ENCODE data around the gene SMG5.
A peak's percentile ranks its signal among the peaks of the same experiment; 100 is the strongest.
"Not testable (repeated sequence)": the region's sequence is repeated elsewhere in the genome, so short reads cannot be mapped to it uniquely, and the experiment has no call there.

SMG5 gene, protein sequence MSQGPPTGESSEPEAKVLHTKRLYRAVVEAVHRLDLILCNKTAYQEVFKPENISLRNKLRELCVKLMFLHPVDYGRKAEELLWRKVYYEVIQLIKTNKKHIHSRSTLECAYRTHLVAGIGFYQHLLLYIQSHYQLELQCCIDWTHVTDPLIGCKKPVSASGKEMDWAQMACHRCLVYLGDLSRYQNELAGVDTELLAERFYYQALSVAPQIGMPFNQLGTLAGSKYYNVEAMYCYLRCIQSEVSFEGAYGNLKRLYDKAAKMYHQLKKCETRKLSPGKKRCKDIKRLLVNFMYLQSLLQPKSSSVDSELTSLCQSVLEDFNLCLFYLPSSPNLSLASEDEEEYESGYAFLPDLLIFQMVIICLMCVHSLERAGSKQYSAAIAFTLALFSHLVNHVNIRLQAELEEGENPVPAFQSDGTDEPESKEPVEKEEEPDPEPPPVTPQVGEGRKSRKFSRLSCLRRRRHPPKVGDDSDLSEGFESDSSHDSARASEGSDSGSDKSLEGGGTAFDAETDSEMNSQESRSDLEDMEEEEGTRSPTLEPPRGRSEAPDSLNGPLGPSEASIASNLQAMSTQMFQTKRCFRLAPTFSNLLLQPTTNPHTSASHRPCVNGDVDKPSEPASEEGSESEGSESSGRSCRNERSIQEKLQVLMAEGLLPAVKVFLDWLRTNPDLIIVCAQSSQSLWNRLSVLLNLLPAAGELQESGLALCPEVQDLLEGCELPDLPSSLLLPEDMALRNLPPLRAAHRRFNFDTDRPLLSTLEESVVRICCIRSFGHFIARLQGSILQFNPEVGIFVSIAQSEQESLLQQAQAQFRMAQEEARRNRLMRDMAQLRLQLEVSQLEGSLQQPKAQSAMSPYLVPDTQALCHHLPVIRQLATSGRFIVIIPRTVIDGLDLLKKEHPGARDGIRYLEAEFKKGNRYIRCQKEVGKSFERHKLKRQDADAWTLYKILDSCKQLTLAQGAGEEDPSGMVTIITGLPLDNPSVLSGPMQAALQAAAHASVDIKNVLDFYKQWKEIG

DNA sequence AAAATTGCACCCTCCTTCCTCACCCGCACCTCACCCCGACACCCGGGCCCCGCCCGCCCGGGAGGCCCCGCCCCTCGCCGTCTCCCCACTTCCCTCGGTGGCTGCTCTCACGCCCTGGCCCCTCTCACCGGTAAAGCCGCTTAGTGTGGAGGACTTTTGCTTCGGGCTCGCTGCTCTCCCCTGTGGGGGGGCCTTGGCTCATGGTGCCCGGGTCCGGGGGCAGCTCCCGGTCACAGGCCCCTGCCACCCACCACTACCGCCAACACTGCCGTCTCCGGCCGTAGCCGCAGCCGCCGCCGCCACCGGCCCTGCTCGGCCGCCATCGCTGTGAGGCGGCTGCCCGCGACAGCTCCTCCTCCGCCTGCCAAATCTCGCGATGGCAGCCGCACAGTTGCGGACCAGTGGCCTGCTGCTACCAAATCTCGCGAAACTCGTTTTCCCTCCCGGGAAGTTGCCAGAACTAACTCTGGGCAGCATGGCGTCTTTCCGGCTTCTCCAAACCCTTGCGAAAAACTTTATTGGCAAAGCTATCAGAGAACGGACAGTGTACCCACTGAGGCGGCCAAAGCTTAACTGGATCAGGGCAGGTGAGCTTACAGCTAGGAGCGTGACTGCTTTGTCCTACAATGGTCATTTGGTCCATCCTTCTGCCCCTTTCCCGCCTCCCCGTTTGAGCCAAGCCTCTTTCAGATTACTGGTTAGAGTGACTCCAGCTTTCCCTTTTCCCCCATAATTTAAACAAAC, at the start of gene SMG5:
Gene SMG5, minus strand, starts transcription at position 347 of the 744 bp plus-strand sequence. Its CDS starts 145 bp downstream, at position 202.
- peak; percentile 95 for DNase-seq (ENCODE audit: low spot score)

DNA sequence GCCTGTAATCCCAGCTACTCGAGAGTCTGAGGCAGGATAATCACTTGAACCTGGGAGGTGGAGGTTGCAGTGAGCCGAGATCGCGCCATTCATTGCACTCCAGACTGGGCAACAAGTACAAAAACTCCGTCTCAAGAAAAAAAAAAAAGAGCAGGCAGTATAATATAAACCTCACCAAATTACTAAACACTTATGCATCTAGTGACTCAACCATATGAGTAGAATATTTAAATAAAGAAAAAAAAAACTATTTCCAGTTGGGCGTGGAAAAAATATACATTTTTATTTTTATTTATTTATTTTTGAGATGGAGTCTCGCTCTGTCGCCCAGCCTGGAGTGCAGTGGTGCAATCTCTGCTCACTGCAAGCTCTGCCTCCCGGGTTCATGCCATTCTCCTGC, 40.6 kb upstream of the SMG5 start:
- DNase-seq (ENCODE audit: low spot score) = not testable (repeated sequence)

DNA sequence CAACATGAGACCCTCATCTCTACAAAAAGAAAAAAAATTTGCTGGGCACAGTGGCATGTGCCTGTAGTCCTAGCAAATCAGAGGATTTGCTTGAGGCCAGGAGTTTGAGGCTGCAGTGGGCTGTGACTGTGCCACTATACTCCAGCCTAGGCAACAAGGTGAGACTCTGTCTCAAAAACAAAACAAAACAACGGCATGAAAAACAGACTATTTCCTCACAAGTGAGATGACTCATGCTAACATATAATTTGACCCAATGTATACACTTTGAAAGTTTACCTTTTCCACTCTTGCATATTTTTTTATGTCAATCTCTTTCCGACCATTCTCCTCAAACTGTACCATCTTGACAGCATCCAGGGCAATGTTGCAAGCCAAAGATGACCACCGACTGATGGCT, 37.9 kb upstream of the SMG5 start:
- DNase-seq (ENCODE audit: low spot score) = no peak

DNA sequence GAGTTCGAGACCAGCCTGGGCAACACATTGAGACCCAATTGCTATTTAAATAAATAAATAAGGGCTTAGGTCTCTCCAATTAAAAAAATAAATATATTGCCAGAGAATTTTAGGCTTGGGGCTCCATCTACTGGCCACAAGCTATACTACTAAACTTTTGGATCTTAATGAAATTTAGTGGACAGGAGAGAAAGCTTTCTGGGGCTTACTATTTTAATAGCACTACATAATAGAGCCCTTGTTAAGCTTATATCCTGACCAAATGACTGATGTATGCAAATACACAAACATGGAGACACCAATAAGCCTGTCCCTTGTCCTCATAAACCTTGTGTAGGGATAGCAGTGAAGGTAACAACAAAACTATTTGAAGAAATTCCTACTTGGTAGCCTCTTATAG, 37.0 kb upstream of the SMG5 start:
- no peak for DNase-seq (ENCODE audit: low spot score)

DNA sequence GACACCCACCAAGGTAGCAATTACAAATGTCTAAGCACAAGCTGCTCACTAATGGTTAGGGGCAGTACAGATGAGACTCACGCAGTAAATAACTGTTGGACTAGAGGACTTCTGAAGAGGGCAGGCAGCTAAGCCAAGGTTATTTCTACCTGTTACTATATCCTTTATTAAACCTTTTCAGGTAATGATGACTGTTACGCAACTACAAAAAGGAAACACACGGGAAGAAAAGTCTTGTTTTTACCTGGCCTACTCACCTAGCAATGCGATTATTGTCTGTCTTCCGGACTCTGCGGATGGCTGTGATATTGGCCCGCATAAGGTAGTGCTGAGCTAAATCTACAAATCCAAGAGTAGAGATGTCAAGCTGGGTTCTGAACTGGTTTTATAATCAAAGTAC, 34.3 kb upstream of the SMG5 start:
- DNase-seq (ENCODE audit: low spot score) = no peak

DNA sequence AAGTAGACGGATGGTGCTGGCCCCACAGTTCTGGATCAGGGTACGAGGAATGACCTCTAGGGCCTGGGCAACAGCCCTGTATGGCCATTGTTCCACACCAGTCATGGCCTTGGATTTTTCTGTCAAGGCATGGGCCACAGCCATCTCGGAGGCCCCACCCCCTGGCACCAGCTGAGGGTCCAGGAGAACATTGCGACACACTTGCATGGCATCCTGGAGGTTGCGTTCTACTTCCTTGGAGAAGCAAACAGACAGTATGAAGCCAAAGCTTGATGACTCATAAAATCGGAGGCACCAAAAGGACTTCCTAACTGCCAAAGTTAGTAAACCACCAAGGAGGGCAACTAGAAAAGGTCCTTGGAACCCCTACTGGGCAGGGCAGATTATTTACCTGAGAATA, 28.3 kb upstream of the SMG5 start:
- DNase-seq (ENCODE audit: low spot score) = no peak

DNA sequence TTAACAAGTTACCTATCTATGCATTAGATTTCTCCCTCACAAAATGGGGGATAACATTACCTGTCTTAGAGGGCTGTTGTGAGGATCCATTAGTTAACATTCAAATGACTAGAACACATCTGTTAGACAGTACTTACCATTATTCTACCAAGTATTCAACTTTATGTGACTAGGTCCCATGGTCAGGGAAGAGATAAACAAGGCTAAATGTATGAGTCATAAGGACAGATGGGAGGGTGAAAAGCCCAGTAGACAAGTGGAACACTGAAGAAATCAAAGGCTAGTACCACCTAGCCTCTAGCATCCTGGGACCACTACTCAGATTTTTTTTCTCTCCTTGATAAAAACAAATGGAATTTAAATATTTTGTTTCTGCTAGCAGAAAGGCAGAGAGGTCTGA, 25.5 kb upstream of the SMG5 start:
- DNase-seq (ENCODE audit: low spot score) = no peak

DNA sequence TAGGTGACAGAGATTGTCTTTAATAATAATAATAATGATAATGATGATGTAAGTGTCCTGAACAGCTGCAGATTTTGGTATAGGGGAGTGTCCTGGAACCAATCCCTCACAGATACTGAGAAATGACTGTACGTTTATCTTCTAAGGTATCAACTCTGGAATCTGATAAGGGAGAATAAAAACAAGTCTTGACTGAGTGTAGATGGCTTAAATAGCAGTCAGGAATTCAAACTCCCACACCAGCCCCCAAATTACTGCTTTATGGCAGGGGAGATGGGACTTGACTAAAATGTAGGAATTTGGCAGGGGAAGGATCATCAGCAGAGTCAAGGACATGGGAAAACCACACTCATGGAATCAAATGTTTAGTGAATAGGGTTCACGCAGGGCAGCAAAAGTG, 22.6 kb upstream of the SMG5 start:
- DNase-seq (ENCODE audit: low spot score) = no peak

DNA sequence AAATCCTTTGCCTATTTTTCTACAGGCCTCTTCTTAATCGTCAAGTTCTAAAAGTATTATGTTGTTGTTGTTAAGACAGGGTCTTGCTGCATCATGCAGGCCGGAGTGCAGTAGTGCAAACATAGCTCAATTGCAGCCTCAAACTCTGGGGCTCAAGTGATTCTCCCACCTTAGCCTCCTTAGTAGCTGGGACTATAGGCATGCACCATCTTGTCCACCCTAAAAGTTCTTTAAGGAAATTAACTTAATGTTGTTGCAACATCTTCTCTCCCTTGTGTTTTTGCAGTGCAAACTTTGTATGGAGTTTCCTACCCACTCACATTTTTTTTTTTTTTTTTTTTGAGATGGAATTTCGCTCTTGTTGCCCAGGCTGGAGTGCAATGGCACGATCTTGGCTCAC, 20.6 kb upstream of the SMG5 start:
- no peak for DNase-seq (ENCODE audit: low spot score)

DNA sequence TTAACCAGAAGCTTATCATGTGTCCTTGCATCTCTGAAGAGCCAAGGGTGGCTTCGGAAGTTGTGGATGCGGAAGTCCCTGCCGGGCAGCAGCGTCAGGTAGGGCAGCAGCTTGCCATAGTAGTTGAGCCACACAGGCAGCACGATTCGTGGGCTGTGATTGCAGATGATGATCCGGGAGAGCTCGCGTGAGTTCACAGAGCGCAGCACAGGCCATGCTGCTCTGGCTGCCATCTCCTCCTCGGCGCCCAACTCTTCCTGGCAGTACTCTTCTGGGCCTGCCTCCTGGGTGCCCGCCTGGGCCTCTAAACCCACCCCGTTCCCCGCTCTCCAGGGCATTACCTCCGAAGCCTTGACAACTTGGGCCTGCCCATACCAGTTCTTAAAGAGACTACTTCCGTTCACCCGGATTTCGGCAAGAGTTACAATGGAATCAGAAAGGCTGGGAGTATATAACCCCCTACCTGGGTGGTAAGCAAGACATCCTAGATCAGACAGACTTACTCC, 16.3 kb upstream of the SMG5 start, which contains the start of gene VHLL:
Gene VHLL, minus strand, starts transcription at position 456 of the 506 bp plus-strand sequence. Its CDS starts 118 bp downstream, at position 338.
- DNase-seq (ENCODE audit: low spot score) = no peak

DNA sequence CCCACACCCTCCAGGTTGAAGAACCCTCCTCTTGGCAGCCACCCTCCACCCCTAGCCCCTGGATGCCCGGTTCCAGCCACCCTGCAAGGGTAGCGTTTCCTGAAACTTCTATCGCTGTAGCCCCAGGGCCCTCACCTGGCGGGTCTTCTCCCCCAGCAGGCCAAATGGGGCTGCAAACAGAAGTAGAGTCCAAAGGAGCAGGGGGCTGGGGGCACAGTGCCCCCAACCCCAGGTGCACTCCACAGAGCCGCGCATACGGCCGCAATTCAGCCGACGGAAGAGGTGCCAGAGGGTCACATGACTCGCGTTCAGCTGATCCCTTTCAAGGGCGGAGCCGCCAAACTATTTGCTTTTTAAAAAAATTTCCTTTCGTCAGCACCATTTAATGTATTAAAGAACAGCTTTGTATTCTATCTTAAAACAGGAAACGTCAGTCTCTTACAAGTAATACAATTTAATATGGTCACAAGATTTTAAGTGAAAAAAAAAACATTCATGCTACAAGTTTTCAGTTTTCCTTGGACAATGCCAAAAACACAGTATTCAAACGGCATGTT, 12.8 kb upstream of the SMG5 start, which contains the start of gene GLMP:
Gene GLMP, minus strand, starts transcription at position 289 of the 557 bp plus-strand sequence. Its CDS starts 34 bp downstream, at position 255.
- DNase-seq (ENCODE audit: low spot score) = peak; percentile 72

DNA sequence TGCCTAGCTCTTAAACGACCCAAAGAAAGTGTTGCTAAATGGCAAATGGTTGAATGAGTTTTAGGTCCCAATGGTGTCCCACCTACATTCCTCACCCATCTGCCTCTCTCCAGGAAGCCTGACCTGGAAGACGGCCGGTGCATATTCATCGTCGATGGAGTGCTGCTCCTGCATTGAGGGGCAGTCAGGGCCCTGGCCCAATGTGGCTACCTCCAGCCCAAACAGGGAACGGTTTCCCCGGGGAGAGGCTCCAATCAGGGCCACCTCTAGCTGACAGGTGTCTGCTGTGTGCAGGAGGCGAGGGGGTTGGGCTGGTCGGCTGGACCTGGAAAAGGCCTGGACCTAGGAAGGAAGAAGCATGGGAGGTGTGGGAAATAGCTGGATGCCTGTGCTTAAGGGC, 11.3 kb upstream of the SMG5 start:
- no peak for DNase-seq (ENCODE audit: low spot score)

DNA sequence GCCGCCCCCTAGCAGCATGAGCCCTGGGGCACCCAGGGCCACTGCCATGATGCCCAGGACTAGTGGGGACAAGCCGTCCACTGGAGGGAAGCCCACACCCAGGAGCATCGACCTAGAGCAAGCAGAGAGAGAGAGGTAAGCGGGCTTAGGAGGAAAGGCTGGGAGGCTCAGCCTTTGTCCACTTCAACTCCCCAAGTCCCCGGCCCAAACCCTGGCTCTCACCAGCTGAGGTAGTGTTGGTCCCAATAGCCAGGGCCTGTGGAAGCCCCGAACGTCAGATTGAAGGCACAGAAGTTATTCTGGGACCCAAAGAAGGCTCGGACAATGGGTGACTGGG, 10.4 kb upstream of the SMG5 start:
- DNase-seq (ENCODE audit: low spot score) = no peak

DNA sequence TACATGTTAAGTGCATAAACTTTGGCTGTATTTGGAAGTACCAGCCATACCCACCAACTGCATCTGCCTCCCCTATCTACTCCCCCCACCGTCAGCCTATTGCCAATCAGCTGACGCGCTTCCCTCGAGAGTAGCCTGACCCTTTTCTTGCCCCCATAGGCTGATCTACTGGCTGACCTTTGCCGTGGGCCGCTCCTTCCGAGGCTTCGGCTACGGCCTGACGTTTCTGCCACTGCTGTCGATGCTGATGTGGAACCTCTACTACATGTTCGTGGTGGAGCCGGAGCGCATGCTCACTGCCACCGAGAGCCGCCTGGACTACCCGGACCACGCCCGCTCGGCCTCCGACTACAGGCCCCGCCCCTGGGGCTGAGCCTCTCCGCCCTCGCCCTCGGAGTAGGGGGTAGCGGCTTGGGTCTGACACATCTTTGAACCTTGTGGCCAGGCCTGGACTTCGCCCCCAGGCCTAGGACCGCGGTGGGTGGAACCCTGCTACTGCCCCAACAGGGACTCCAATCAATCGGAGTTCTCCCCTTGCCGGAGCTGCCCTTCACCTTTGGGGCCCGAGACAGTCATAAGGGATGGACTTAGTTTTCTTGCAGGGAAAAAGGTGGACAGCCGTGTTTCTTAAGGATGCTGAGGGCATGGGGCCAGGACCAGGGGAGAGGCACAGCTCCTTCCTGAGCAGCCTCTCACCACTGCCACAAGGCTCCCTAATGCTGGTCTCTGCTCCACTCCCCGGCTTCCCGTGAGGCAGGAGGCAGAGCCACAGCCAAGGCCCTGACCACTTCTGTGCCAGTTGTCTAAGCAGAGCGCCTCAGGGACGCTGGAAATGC, 8.8 kb upstream of the SMG5 start:
- DNase-seq (ENCODE audit: low spot score) = peak; percentile 86

DNA sequence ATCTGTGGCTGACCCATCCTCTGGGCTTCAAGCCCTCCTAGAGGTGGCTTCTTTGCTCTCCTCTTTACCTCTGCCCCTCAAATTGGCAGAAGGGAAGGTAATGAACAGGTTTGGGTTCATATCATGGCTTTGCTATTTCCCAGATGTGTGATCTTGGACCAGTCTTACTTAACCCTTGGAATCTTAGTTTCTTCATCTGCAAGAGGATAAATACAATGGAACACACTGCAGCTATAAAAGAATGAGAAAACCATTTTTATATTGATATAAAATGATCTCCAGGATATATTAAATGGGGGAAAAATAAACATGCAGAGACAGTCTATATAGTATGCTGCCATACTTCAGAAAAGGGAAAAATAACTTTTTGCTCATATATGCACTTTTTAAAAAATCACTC, 7.2 kb upstream of the SMG5 start:
- no peak for DNase-seq (ENCODE audit: low spot score)

DNA sequence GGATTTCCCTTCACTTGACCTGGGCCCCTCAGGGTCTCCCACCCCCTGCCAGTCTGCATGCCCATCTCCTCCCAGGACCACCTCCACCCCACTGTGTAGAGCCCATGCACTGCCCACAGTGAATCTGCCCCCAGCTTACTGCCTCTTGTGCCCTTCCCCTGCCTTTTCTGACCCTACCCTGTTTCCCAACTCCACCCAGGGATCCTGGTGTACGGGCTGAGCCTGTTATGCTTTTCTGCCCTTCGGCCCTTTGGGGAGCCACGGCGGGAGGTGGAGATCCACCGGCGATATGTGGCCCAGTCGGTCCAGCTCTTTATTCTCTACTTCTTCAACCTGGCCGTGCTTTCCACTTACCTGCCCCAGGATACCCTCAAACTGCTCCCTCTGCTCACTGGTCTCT, 3.4 kb upstream of the SMG5 start:
- DNase-seq (ENCODE audit: low spot score) = no peak

DNA sequence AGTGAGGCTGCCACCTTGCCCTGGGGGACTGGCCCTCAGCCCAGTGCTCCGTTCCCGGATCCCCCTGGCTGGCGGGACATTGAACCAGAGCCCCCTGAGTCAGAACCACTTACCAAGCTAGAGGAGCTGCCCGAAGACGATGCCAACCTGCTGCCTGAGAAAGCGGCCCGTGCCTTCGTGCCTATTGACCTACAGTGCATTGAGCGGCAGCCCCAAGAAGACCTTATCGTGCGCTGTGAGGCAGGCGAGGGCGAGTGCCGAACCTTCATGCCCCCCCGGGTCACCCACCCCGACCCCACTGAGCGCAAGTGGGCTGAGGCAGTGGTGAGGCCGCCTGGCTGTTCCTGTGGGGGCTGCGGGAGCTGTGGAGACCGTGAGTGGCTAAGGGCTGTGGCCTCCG, 2.8 kb upstream of the SMG5 start:
- no peak for DNase-seq (ENCODE audit: low spot score)

DNA sequence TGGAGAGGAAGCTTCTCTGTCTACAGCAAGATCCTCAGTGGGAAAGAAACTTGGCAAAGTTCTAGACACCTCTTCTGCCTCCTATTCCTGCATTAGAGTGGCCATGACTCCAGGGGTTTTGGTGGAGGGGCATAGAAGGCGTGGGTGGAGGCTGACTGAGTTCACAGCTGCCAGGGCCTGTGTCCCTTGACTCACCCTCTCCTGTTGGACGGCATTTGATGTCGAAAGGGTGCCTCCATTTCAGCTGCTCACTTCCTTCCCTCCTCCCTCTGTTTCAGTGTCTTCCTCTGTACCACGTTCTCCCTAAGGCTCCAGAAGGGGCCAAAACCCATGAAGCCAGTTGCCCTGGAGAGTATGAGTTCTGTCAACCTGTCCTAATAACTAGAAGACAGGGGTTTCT, 2.1 kb upstream of the SMG5 start:
- no peak for DNase-seq (ENCODE audit: low spot score)

DNA sequence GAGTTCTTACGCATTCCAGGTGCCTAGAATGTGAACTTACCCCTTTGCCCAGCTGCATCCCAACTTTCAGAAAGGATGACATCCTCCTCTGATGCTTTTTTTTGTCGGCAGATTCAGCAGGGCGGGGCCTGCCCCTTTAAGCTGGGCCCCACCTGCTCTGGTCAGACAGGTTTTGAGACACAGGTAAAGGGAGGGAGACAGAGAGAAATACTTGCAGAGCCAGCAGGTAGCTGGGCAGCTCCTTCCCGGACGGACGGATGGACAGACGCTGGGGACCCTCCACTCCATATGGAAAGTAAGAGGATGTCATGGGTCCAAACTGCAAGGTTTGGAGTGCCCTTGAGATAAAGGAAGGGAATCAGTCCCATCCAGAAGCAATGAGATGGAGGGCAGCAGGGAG, 1.5 kb upstream of the SMG5 start, which contains the start of gene TMEM79:
Gene TMEM79, plus strand, starts transcription at position 214 of the 400 bp plus-strand sequence. CDS start 902 bp downstream, outside the sequence.
- no peak for DNase-seq (ENCODE audit: low spot score)

DNA sequence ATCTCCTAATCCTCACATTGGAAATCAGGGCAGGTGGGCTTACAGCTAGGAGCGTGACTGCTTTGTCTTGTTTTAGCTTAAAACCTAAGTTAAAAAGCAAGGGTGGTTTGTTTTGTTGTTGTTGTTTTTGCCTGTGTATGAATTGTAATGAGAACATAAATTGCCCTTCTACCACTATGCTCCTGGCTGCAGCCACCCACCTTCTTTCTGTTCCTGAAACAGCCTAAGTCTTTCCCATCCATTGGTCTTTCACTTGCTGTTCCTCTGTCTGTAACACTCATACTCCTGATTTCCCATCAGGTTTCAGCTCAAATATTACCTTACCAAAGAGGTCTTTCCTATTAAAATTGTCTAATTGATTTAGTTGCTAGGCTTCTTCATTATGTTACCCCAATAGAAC, 896 bp upstream of the SMG5 start:
- DNase-seq (ENCODE audit: low spot score) = no peak
